ENCODE measurements around the gene HECTD3.

Gene HECTD3

DNA sequence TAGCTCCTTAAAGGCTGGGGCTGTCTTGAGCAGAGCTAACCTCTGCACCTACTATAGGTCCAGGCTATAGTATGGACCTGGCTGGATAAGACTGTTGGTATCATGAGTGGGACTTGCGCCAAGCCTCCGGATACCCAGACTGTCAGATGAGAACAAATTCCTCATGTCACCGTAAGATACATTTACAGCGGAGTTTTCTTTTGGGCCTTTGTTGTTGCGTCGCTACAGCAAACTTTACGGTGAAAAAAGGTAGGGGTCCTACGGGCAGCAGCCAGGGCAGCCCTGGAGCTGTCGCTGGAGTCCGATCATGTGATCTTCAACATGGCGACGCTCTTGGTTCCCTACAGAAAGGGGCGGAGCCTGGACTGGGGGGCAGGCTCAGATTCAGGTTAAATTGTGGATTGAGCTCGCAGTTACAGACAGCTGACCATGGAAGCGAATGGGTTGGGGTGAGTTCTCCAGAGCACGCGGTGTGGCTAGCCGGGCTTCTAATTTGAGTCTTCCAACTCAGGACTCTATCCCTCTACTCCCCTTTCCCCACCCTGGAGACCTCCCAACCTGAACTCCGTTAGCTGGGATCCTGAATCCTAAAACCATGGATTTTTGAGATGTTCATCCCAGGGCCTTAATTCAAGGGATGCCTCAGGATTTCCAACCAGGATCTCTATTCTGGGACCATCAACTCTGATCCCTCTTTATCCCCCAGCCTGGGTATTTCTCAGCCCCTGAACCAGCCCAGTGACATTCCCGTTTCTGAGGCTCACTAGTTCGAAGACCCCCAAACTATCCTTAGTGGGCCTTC is 914 bp upstream of the HECTD3 start, which contains the start of gene UROD:
TSS of gene UROD (plus strand) at position 418 of the 802 bp plus-strand sequence. CDS start at position 430, 12 bp downstream.
- H3K36me3 ChIP-seq (ENCODE audit: control insufficient read depth in 1 of 2, insufficient read depth in 2 of 2, low read depth in 1 of 2, low read length in 2 of 2), result peaks cover 44 to 56% of the 10 kb centered on the region in 2 experiments
- WGBS, result 11% methylated on average over 19 of the region's 21 CpGs
- no peak within 1 kb of the TSS for H2BK5ac ChIP-seq (ENCODE audit: low read depth, low read length, poor library complexity, severe bottlenecking)
- H3K18ac ChIP-seq (ENCODE audit: low read depth in 1 of 2, low read length in 2 of 2), result peak within 1 kb of the TSS; percentile 58 to 77
- peak; percentile 97 for DNase-seq
- H3K4ac ChIP-seq (ENCODE audit: low read depth in 1 of 2, low read length in 2 of 2), result peak within 1 kb of the TSS in 1 of 2 experiments; percentile 84
- peak within 1 kb of the TSS; percentile 90 to 93 for H3K4me3 ChIP-seq (ENCODE audit: insufficient read depth in 1 of 2, low read depth in 1 of 2, low read length in 2 of 2)
- H3K14ac ChIP-seq (ENCODE audit: low read length in 2 of 2), result peak within 1 kb of the TSS in 1 of 2 experiments; percentile 81
- H4K91ac ChIP-seq (ENCODE audit: low read length), result peak within 1 kb of the TSS; percentile 64
- H3K27ac ChIP-seq (ENCODE audit: low read length, poor library complexity, severe bottlenecking), result peak within 1 kb of the TSS; percentile 82
- no peak within 1 kb of the TSS for H3K23ac ChIP-seq (ENCODE audit: low read length in 2 of 2)
- H3K4me1 ChIP-seq (ENCODE audit: control insufficient read depth, insufficient read depth, low read depth, low read length), result peaks cover 28% of the 10 kb centered on the region
- H2BK15ac ChIP-seq (ENCODE audit: low read depth, poor library complexity, severe bottlenecking), result no peak within 1 kb of the TSS
- peak within 1 kb of the TSS; percentile 92 for H4K8ac ChIP-seq (ENCODE audit: low read length)
- no peak within 1 kb of the TSS for H2AK5ac ChIP-seq (ENCODE audit: low read length, severe bottlenecking)
- peak within 1 kb of the TSS; percentile 98 for H3K9ac ChIP-seq (ENCODE audit: low read length)
- H2BK12ac ChIP-seq (ENCODE audit: low read length in 2 of 2), result peak within 1 kb of the TSS; percentile 47 to 51
- no peaks in the 10 kb centered on the region for H3K9me3 ChIP-seq (ENCODE audit: control insufficient read depth, low read length)
- H3K27me3 ChIP-seq (ENCODE audit: control insufficient read depth in 1 of 2, insufficient read depth in 1 of 2, low read length in 2 of 2), result no peaks in the 10 kb centered on the region
- peak within 1 kb of the TSS; percentile 19 for H2BK120ac ChIP-seq (ENCODE audit: low read depth, low read length)
- H3K79me1 ChIP-seq (replicated peaks; ENCODE audit: low read length, poor library complexity, severe bottlenecking), result peaks cover 37% of the 10 kb centered on the region
- peak within 1 kb of the TSS; percentile 95 for H2AFZ ChIP-seq (ENCODE audit: low read depth, low read length)
- H3K4me2 ChIP-seq (ENCODE audit: low read length, poor library complexity, severe bottlenecking), result peak within 1 kb of the TSS; percentile 79

DNA sequence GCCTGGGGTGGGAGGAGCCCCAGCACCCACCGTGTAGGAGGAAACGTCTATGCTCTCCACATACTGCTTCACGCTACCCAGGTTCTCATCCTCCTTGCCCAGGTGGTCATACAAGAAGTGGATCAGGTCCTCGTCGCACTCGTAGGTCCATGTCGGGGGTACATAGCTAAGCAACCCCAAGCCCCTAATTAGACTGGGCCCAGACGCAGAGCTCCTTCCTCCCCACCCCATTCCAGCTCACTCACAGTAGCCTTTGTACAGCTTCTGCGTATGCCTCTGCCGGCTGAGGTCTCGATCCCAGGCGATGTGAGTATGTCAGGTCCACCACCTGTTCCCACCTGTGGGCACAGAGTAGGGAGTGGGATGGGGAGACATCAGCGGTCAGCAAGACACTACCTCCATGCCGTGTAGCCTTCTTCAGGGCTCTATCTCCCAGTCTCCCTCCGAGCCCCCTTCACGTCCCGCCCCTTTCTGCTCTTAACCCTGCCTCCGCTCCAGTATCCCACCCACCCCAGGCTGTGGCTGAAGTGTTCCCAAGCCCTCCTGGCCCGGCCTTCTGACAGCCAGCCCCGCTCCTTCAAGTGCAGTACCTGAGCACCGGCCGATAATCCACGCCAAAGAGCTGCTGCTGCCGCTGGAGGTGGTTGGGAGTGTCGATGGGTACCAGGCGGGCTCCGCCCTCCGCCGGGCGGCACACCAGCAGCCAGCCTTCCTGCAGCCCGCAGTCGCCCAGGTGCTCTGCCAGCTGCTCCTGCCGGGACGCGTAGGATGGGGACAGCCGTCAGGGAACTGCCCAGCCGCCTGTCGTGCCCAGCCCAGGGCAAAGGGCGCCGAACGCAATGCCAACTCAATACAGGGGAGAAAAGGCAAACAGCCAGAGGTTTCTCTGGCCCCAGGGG is 919 bp downstream of the HECTD3 start:
- peak overlapping the region in 1 of 2 experiments; percentile 77 for H3K18ac ChIP-seq (ENCODE audit: low read depth in 1 of 2, low read length in 2 of 2)
- H4K91ac ChIP-seq (ENCODE audit: low read length), result peak overlapping the region; percentile 3
- H3K4me2 ChIP-seq (ENCODE audit: low read length, poor library complexity, severe bottlenecking), result peak overlapping the region; percentile 66
- H2BK5ac ChIP-seq (ENCODE audit: low read depth, low read length, poor library complexity, severe bottlenecking), result no peak overlapping the region
- no peak overlapping the region for H2AK5ac ChIP-seq (ENCODE audit: low read length, severe bottlenecking)
- peak overlapping the region in 1 of 2 experiments; percentile 84 for H3K4ac ChIP-seq (ENCODE audit: low read depth in 1 of 2, low read length in 2 of 2)
- no peak overlapping the region for H4K8ac ChIP-seq (ENCODE audit: low read length)
- H3K36me3 ChIP-seq (ENCODE audit: control insufficient read depth in 1 of 2, insufficient read depth in 2 of 2, low read depth in 1 of 2, low read length in 2 of 2), result peaks cover 61 to 62% of the 10 kb centered on the region in 2 experiments
- peak overlapping the region; percentile 98 for H3K9ac ChIP-seq (ENCODE audit: low read length)
- WGBS, result 29% methylated on average over 41 of the region's 41 CpGs
- peaks cover 41% of the 10 kb centered on the region for H3K79me1 ChIP-seq (replicated peaks; ENCODE audit: low read length, poor library complexity, severe bottlenecking)
- DNase-seq, result no peak
- H3K27me3 ChIP-seq (ENCODE audit: control insufficient read depth in 1 of 2, insufficient read depth in 1 of 2, low read length in 2 of 2), result no peaks in the 10 kb centered on the region
- H2BK120ac ChIP-seq (ENCODE audit: low read depth, low read length), result no peak overlapping the region
- H3K23ac ChIP-seq (ENCODE audit: low read length in 2 of 2), result peak overlapping the region in 1 of 2 experiments; percentile 46
- peaks cover 28% of the 10 kb centered on the region for H3K4me1 ChIP-seq (ENCODE audit: control insufficient read depth, insufficient read depth, low read depth, low read length)
- H2BK15ac ChIP-seq (ENCODE audit: low read depth, poor library complexity, severe bottlenecking), result no peak overlapping the region
- peak overlapping the region; percentile 58 for H2AFZ ChIP-seq (ENCODE audit: low read depth, low read length)
- no peak overlapping the region for H2BK12ac ChIP-seq (ENCODE audit: low read length in 2 of 2)
- H3K4me3 ChIP-seq (ENCODE audit: insufficient read depth in 1 of 2, low read depth in 1 of 2, low read length in 2 of 2), result peak overlapping the region; percentile 90 to 93
- peak overlapping the region in 1 of 2 experiments; percentile 9 for H3K14ac ChIP-seq (ENCODE audit: low read length in 2 of 2)
- H3K9me3 ChIP-seq (ENCODE audit: control insufficient read depth, low read length), result no peaks in the 10 kb centered on the region
- no peak overlapping the region for H3K27ac ChIP-seq (ENCODE audit: low read length, poor library complexity, severe bottlenecking)

DNA sequence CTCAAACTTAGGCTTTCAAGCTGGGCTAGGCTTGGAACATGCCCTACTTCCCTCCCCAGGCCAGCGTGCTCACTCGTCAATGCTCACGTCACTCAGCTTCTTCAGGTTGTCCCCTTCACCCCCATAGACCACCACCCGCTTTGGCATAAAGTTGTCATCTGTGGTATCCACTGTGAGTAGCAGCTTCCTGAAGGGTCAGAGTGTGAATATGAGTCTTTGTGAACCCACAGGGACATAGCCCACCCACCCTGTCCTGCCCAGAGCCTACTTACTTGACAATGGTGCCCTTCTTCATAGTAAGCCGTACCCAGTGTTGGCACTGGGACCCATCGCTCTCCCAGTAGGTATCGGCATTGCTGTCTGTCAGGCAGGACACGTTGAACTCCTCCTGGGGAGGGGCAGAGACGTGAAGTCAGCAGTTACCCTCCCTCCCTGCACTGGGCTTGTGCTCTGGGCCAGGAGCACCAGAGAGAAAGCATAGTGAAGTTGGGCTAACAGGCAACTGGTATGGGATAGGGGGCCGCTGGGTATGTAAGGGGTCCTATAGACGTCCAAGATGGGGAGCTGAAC is 1.7 kb downstream of the HECTD3 start:
- no peak overlapping the region for H3K14ac ChIP-seq (ENCODE audit: low read length in 2 of 2)
- no peak overlapping the region for H2BK15ac ChIP-seq (ENCODE audit: low read depth, poor library complexity, severe bottlenecking)
- no peak overlapping the region for H3K23ac ChIP-seq (ENCODE audit: low read length in 2 of 2)
- H3K27ac ChIP-seq (ENCODE audit: low read length, poor library complexity, severe bottlenecking), result no peak overlapping the region
- peaks cover 37% of the 10 kb centered on the region for H3K79me1 ChIP-seq (replicated peaks; ENCODE audit: low read length, poor library complexity, severe bottlenecking)
- peaks cover 63 to 65% of the 10 kb centered on the region in 2 experiments for H3K36me3 ChIP-seq (ENCODE audit: control insufficient read depth in 1 of 2, insufficient read depth in 2 of 2, low read depth in 1 of 2, low read length in 2 of 2)
- H2AK5ac ChIP-seq (ENCODE audit: low read length, severe bottlenecking), result no peak overlapping the region
- peak overlapping the region; percentile 98 for H3K9ac ChIP-seq (ENCODE audit: low read length)
- no peaks in the 10 kb centered on the region for H3K27me3 ChIP-seq (ENCODE audit: control insufficient read depth in 1 of 2, insufficient read depth in 1 of 2, low read length in 2 of 2)
- H2AFZ ChIP-seq (ENCODE audit: low read depth, low read length), result no peak overlapping the region
- WGBS, result 92% methylated on average over 10 of the region's 11 CpGs
- no peak overlapping the region for H3K18ac ChIP-seq (ENCODE audit: low read depth in 1 of 2, low read length in 2 of 2)
- no peak overlapping the region for H2BK5ac ChIP-seq (ENCODE audit: low read depth, low read length, poor library complexity, severe bottlenecking)
- H2BK12ac ChIP-seq (ENCODE audit: low read length in 2 of 2), result no peak overlapping the region
- peaks cover 25% of the 10 kb centered on the region for H3K4me1 ChIP-seq (ENCODE audit: control insufficient read depth, insufficient read depth, low read depth, low read length)
- H2BK120ac ChIP-seq (ENCODE audit: low read depth, low read length), result no peak overlapping the region
- peak overlapping the region; percentile 66 for H3K4me2 ChIP-seq (ENCODE audit: low read length, poor library complexity, severe bottlenecking)
- H3K4ac ChIP-seq (ENCODE audit: low read depth in 1 of 2, low read length in 2 of 2), result no peak overlapping the region
- H4K8ac ChIP-seq (ENCODE audit: low read length), result no peak overlapping the region
- no peaks in the 10 kb centered on the region for H3K9me3 ChIP-seq (ENCODE audit: control insufficient read depth, low read length)
- DNase-seq, result no peak
- H3K4me3 ChIP-seq (ENCODE audit: insufficient read depth in 1 of 2, low read depth in 1 of 2, low read length in 2 of 2), result peak overlapping the region in 1 of 2 experiments; percentile 90
- no peak overlapping the region for H4K91ac ChIP-seq (ENCODE audit: low read length)

Data from mesenchymal stem cell (in vitro differentiated cells and primary cell).